ENCODE results near the gene COL6A5. TPM values are rescaled to one million over a fixed set of nuclear protein-coding genes. Genes with fewer than 3 reads are reported as not detected.

Gene COL6A5
- total RNA-seq (not detected in 2 replicates), polyA plus RNA-seq (not detected in 2 replicates), polyA minus RNA-seq (0.06 TPM in 1 of 2 replicates, not detected in the other), Bru-seq, nascent RNA (not detected), BruChase-seq, experiment 1, labeled RNA remaining after a 6-hour chase (not detected), BruChase-seq, experiment 2, labeled RNA remaining after a 2-hour chase (not detected)
- not detected in 2 replicates for polyA plus RNA-seq (2011; cell fraction: cytosol; rRNA removed)
- polyA plus RNA-seq (2011; cell fraction: nucleus; rRNA removed), result not detected in 2 replicates
- not detected in 2 replicates for polyA plus RNA-seq (2012)
- not detected for polyA minus RNA-seq (2011; cell fraction: cytosol; rRNA and poly(A)+ RNA removed)
- polyA minus RNA-seq (2011; cell fraction: nucleus; rRNA and poly(A)+ RNA removed), result not detected in 2 replicates
- long read RNA-seq, result 0 reads

- BruUV-seq (replicated peaks), result no TSS peak
- Histone ChIP-seq H3K4me2 (ENCODE audit: insufficient read depth, low read length) (no peak within 1 kb of the TSS), H4K20me1 (replicated peaks; ENCODE audit: control insufficient read depth, extremely low read depth, insufficient read depth, low read length) (no peaks in the 10 kb centered on the region), H3K9ac (replicated peaks; ENCODE audit: extremely low read depth, insufficient read depth, low read length) (no peak within 1 kb of the TSS), H3K36me3 (ENCODE audit: control insufficient read depth in 2 of 2, extremely low read depth in 1 of 2, insufficient read depth in 2 of 2, low read length in 2 of 2) (no peaks in the 10 kb centered on the region), H3K4me3 (replicated peaks in 1 of 3; ENCODE audit: insufficient read depth in 1 of 3, low read depth in 1 of 3, low read length in 3 of 3) (no peak within 1 kb of the TSS), H3K27me3 (ENCODE audit: control insufficient read depth in 2 of 2, insufficient read depth in 2 of 2, low read length in 2 of 2) (peaks cover 12 to 27% of the 10 kb centered on the region in 2 experiments), H2AFZ (ENCODE audit: low read depth, low read length) (no peak within 1 kb of the TSS), H3K9me1 (replicated peaks; ENCODE audit: control insufficient read depth, extremely low read depth, insufficient read depth, low read length) (no peaks in the 10 kb centered on the region), H3K9me3 (replicated peaks; ENCODE audit: control insufficient read depth, insufficient read depth, low read length) (no peaks in the 10 kb centered on the region), H3K79me2 (ENCODE audit: control insufficient read depth, insufficient read depth, low read length) (no peaks in the 10 kb centered on the region), H3K4me1 (ENCODE audit: control insufficient read depth, extremely low read depth, insufficient read depth, low read length) (no peaks in the 10 kb centered on the region), H3K27ac (ENCODE audit: insufficient read depth, low read depth, low read length) (no peak within 1 kb of the TSS)
- no peak for FAIRE-seq
- intact Hi-C loops (cut with micrococcal nuclease), result no loop called here
- ChIA-PET POLR2A (no interaction called here), CTCF (no interaction called here)
- no peak for DNase-seq (ENCODE audit: low read depth, low spot score)
- TF ChIP-seq EZH2 (IDR thresholded peaks at IDR 0.05; ENCODE audit: borderline replicate concordance, low read depth, low read length, severe bottlenecking) (peak; percentile 37), GATA2 (IDR thresholded peaks at IDR 0.05; ENCODE audit: insufficient read depth, insufficient read length, low read depth, low read length) (no peak), CTCF (IDR thresholded peaks at IDR 0.05; ENCODE audit: extremely low read depth in 1 of 2, insufficient read depth in 1 of 2, low read depth in 1 of 2, low read length in 2 of 2) (no peak), MAX (IDR thresholded peaks at IDR 0.05; ENCODE audit: insufficient read depth, insufficient read length) (no peak), POLR2AphosphoS5 (IDR thresholded peaks at IDR 0.05; ENCODE audit: insufficient read depth, low read depth, low read length) (no peak)
- dilution Hi-C loops (cut with MboI; ENCODE audit: extremely low pct_ligation_motif_present, low sequenced_read_pairs), result no loop called here
These were observed at the start of gene COL6A5 for GRCh38 chr3:130345487-130346079. Gene COL6A5 (plus strand): TSS chr3:130345672. CDS start chr3:130373639, 27,967 bp downstream.

All from endothelial cell of umbilical vein (primary cell).